ENCODE results near the gene SH3TC2. TPM values are rescaled to one million over a fixed set of nuclear protein-coding genes. Genes with fewer than 3 reads are reported as not detected.

The SH3TC2 gene
- total RNA-seq, 3 donors from 2014 or later = 0.48 to 9.4 (median 2.3) TPM

GRCh38 chr5:148961261-148962199 is 101.3 kb downstream of the SH3TC2 start:
- Histone ChIP-seq H3K27me3 (no peaks in the 10 kb centered on the region), H3K9me3 (no peaks in the 10 kb centered on the region), H3K36me3 (no peaks in the 10 kb centered on the region), H3K27ac (peak overlapping the region; percentile 27 to 65), H3K4me3 (no peak overlapping the region), H3K4me1 (no peaks in the 10 kb centered on the region)
- intact Hi-C loops (cut with DNase I; ENCODE audit: low total_unique reads) = loop anchor here (10.0 kb wide), 1 partner anchor 137 kb away; the partner anchor contains the start of gene ADRB2
- DNase-seq (ENCODE audit: low spot score in 2 of 2) = no peak
- TF ChIP-seq CTCF (IDR thresholded peaks at IDR 0.05) = no peak
- no peak for TF ChIP-seq POLR2A (IDR thresholded peaks at IDR 0.05)
- no peak for TF ChIP-seq POLR2AphosphoS5 (IDR thresholded peaks at IDR 0.05)

GRCh38 chr5:148960070-148960769 is 102.6 kb downstream of the SH3TC2 start:
- Histone ChIP-seq H3K4me3 (no peak overlapping the region), H3K27ac (no peak overlapping the region), H3K36me3 (no peaks in the 10 kb centered on the region), H3K4me1 (no peaks in the 10 kb centered on the region), H3K27me3 (no peaks in the 10 kb centered on the region), H3K9me3 (no peaks in the 10 kb centered on the region)
- no peak for TF ChIP-seq POLR2AphosphoS5 (IDR thresholded peaks at IDR 0.05)
- no peak for DNase-seq (ENCODE audit: low spot score in 2 of 2)
- intact Hi-C loops (cut with DNase I; ENCODE audit: low total_unique reads) = loop anchor here (10.0 kb wide), 1 partner anchor 135 kb away; the partner anchor contains the start of gene ADRB2

GRCh38 chr5:148957591-148958202 is 105.2 kb downstream of the SH3TC2 start:
- no peaks in the 10 kb centered on the region for H3K4me1 ChIP-seq
- H3K4me3 ChIP-seq = no peak overlapping the region
- H3K9me3 ChIP-seq = no peaks in the 10 kb centered on the region
- H3K27me3 ChIP-seq = no peaks in the 10 kb centered on the region
- DNase-seq (ENCODE audit: low spot score in 2 of 2) = no peak
- H3K27ac ChIP-seq = no peak overlapping the region
- intact Hi-C loops (cut with DNase I; ENCODE audit: low total_unique reads) = loop anchor here (5.0 kb wide), 1 partner anchor 880 kb away; no protein-coding TSS in a partner anchor
- peak; percentile 62 to 67 (median 66) for TF ChIP-seq CTCF (IDR thresholded peaks at IDR 0.05)
- no peak for TF ChIP-seq POLR2AphosphoS5 (IDR thresholded peaks at IDR 0.05)
- no peaks in the 10 kb centered on the region for H3K36me3 ChIP-seq

- no peak for TF ChIP-seq POLR2A (IDR thresholded peaks at IDR 0.05)
- TF ChIP-seq CTCF (IDR thresholded peaks at IDR 0.05) = no peak
- TF ChIP-seq POLR2AphosphoS5 (IDR thresholded peaks at IDR 0.05) = no peak
- intact Hi-C loops (cut with DNase I; ENCODE audit: low total_unique reads) = loop anchor here (5.0 kb wide), 1 partner anchor 881 kb away; no protein-coding TSS in a partner anchor
Measured at GRCh38 chr5:148956477-148957385, 106.1 kb downstream of the SH3TC2 start.

More at GRCh38 chr5:148956477-148957385, 106.1 kb downstream of the SH3TC2 start:
- no peaks in the 10 kb centered on the region for H3K36me3 ChIP-seq
- no peaks in the 10 kb centered on the region for H3K27me3 ChIP-seq
- no peaks in the 10 kb centered on the region for H3K4me1 ChIP-seq
- H3K9me3 ChIP-seq = no peaks in the 10 kb centered on the region
- DNase-seq (ENCODE audit: low spot score in 2 of 2) = no peak
- H3K27ac ChIP-seq = no peak overlapping the region
- no peak overlapping the region for H3K4me3 ChIP-seq

Other genes starting within 250 kb of the SH3TC2 start
- 10 to 100 TPM in 2 of 3 donors, 1 to 10 TPM in 1; 9.5 to 41.3 (median 26.4) TPM for gene ADRB2, start 236.5 kb downstream of the SH3TC2 start, total RNA-seq
- gene ABLIM3, start 78.4 kb upstream of the SH3TC2 start, total RNA-seq = 10 to 100 TPM; 26.3 to 61.9 (median 57.4) TPM
- 100 to 1,000 TPM in 1 of 3 donors, 10 to 100 TPM in 2; 13.3 to 108 (median 26.5) TPM for gene AFAP1L1, start 208.8 kb upstream of the SH3TC2 start, total RNA-seq

All from breast epithelium (tissue), 4 donors.